ENCODE results near the gene HSPA2.
"Not testable (repeated sequence)": the region's sequence is repeated elsewhere in the genome, so short reads cannot be mapped to it uniquely, and the experiment has no call there.

Gene HSPA2

GRCh38 chr14:64544607-64545312 lies 4.2 kb downstream of the HSPA2 start:
- no peak overlapping the region for H3K4me3 ChIP-seq (ENCODE audit: low read depth, low read length)
- in situ Hi-C loops (cut with HindIII; ENCODE audit: low sequenced_read_pairs) = no loop called here
- no peak for DNase-seq (ENCODE audit: low read depth, low spot score)
- no peak for TF ChIP-seq CTCF (IDR thresholded peaks at IDR 0.05; ENCODE audit: low read depth, low read length)

- in situ Hi-C loops (cut with HindIII; ENCODE audit: low sequenced_read_pairs) = no loop called here
- DNase-seq (ENCODE audit: low read depth, low spot score) = no peak
- H3K4me3 ChIP-seq (ENCODE audit: low read depth, low read length) = no peak overlapping the region
- no peak for TF ChIP-seq CTCF (IDR thresholded peaks at IDR 0.05; ENCODE audit: low read depth, low read length)
Observed at GRCh38 chr14:64549016-64549415, 8.5 kb downstream of the HSPA2 start.

DNA sequence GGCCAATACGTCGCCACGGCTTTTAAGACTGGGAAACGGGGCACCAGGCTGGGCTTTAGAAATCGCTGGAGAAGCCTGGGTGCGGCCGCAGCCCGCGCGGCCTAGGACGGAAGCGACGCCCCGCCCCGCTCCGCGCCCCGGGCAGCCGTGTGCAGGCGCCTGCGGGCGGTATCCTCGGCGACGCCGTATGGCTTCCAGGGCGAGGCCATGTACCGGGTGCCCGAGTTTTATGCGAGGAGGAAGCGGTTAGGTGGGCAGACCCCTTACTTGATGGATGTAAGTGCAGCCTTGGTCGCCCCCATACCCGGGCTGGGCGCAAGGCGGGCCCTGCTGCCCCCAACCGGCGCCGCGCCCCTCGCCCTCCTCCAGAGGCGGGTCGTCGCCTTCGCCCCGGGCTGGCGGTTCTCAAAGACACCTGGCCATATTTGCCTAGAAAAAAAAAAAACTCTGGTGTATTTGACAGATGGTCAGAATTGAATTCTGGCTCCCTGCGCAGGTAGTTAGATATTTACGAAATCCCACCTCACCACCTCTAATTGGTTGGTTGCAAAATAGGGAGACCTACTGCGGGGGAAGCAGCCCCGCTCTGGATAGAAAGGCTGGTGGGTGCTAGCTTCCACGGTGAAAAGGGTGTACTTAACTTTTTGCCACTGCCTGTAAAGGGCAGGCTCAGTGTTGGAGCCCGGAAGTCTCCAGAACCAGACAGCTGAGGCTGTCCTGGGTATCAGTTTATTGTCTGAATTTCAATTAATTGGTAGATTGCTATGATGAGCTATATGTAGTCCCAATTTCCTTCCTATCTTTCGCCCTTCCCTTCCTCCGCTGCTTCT lies 9.5 kb downstream of the HSPA2 start, which contains the start of gene PPP1R36:
Gene PPP1R36, plus strand, starts transcription at position 171 of the 830 bp plus-strand sequence. Its CDS starts 37 bp downstream, at position 208.
- TF ChIP-seq CTCF (IDR thresholded peaks at IDR 0.05; ENCODE audit: low read depth, low read length) = no peak
- no peak for DNase-seq (ENCODE audit: low read depth, low spot score)
- peak within 1 kb of the TSS; percentile 26 for H3K4me3 ChIP-seq (ENCODE audit: low read depth, low read length)
- in situ Hi-C loops (cut with HindIII; ENCODE audit: low sequenced_read_pairs) = no loop called here

- no peak for TF ChIP-seq CTCF (IDR thresholded peaks at IDR 0.05; ENCODE audit: low read depth, low read length)
- DNase-seq (ENCODE audit: low read depth, low spot score) = no peak
- H3K4me3 ChIP-seq (ENCODE audit: low read depth, low read length) = no peak overlapping the region
- in situ Hi-C loops (cut with HindIII; ENCODE audit: low sequenced_read_pairs) = no loop called here
Observed at GRCh38 chr14:64550621-64551333, 10.2 kb downstream of the HSPA2 start.

DNA sequence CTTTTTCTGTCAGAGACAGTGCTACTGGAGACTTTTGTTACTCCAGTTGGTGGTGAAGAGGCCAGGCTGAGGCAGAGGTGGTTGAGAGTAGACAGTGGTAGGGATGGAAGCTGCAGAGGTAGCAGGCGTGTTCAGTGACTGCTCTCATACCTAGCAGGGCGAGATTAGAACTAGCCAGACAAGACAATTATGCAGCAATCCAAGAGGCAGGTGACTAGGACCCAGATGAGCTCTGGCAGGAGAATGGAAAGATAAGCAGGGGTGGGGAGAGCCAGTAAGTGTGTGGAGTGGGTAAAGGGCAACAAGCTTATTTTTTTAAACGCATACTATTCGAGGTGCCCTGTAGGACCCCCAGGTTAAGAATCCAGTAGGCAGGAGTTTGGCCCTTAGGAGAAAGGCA lies 14.0 kb downstream of the HSPA2 start:
- H3K4me3 ChIP-seq (ENCODE audit: low read depth, low read length) = no peak overlapping the region
- in situ Hi-C loops (cut with HindIII; ENCODE audit: low sequenced_read_pairs) = no loop called here
- DNase-seq (ENCODE audit: low read depth, low spot score) = no peak
- no peak for TF ChIP-seq CTCF (IDR thresholded peaks at IDR 0.05; ENCODE audit: low read depth, low read length)

DNA sequence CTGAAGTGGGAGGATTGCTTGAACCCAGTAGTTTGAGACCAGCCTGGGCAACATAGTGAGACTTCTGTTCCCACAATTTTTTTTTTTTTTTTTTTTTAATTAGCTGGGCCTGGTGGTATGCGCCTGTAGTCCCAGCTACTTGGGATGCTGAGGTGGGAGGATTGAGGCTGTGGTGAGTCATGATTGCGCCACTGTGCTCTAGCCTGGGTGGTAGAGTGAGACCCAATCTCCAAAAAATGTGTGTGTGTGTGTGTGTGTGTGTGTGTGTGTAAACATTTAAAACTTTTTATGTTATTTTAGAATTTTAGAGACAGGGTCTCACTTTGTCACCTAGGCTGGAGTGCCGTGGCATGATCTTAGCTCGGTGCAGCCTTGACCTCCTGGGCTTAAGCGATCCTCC lies 16.0 kb downstream of the HSPA2 start:
- in situ Hi-C loops (cut with HindIII; ENCODE audit: low sequenced_read_pairs) = no loop called here
- TF ChIP-seq CTCF (IDR thresholded peaks at IDR 0.05; ENCODE audit: low read depth, low read length) = no peak
- no peak for DNase-seq (ENCODE audit: low read depth, low spot score)
- H3K4me3 ChIP-seq (ENCODE audit: low read depth, low read length) = no peak overlapping the region

DNA sequence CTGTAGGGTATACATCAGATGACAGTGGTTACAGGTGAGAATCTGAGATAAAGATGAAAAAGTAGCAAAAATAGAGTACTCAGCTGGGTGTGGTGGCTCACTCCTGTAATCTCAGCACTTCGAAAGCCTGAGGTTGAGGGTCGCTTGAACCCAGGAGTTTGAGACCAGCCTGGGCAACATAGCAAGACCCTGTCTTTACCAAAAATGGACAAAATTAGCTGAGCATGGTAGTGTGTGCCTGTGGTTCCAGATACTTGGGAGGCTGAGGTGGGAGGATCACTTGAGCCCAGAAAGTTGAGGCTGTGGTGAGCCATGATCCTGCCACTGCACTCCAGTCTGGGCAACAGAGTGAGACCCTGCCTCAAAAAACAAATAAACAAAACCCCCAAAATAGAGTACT lies 17.7 kb downstream of the HSPA2 start:
- in situ Hi-C loops (cut with HindIII; ENCODE audit: low sequenced_read_pairs); DNase-seq (ENCODE audit: low read depth, low spot score); H3K4me3 ChIP-seq (ENCODE audit: low read depth, low read length): not testable (repeated sequence)
